Airway epithelial cell (primary cell): ENCODE data around the gene SIX1. TPM values are rescaled to one million over a fixed set of nuclear protein-coding genes. Genes with fewer than 3 reads are reported as not detected.

Experiments
- total RNA-seq: library from RNA; depleted of rRNA; stranded (reverse); fragments of >200 nt; gene quantifications from 2 replicates; pipeline ENCODE4 v1.2.3, GENCODE V29; 2015

The SIX1 gene
- total RNA-seq, result 11.3 and 19.1 TPM in 2 replicates

DNA sequence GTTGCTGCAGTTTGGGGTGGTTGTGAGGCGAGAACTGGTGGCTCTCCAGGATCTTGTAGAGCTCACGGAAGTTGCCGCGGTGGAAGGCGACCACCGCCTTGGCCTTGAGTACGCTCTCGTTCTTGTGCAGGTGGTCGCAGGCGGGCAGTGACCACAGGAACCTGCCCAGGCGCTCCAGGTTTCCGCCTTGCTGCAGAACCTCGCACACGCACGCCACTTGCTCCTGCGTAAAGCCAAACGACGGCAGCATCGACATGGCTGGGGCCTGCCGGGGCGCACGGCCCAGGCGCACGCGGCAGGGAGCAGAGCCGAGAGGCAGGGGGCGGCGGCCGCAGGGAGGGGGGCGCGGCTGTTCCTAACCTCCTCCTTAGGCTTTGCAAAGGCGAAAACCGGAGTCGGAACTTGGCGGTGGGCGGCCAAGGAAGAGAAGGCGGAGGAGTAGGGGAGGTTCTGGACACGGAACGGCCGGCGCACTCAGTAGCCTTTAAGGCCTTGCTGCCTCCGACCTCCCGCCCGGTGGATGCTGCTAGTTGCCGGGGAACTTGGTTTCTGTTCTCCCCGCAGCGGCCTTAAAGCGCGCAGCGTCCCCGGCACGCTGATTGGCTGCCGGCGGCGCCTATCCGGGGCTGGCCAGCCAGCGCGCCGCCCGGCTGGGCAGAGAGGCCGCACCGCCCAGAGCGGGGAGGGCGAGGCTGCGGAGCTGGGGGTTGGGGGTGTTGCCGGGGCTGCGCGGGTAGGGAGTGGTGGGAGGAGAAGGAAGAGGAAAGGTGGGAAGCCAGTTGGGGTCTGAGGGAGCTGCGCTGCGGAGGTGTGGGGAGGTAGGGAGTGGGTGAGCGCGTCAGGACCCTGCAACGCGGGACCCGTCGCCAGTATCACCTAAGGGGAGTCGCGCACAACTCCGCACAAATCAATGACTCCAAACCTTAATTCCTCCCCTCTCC lies at the start of gene SIX1:
Gene SIX1 (minus strand): TSS at position 544 of the 941 bp plus-strand sequence. CDS start 288 bp downstream, at position 256.

Other genes with a start within 250 kb of the SIX1 start
- gene C14orf39, start 163.4 kb downstream of the SIX1 start, total RNA-seq, result 0.71 and 1.3 TPM in 2 replicates
- not detected in 2 replicates for gene SIX6, start 140.3 kb downstream of the SIX1 start, total RNA-seq
- gene SIX4, start 74.9 kb upstream of the SIX1 start, total RNA-seq, result 6.2 and 14.9 TPM in 2 replicates
- 48.2 and 49.9 TPM in 2 replicates for gene MNAT1, start 85.3 kb upstream of the SIX1 start, total RNA-seq